Esophagus squamous epithelium (tissue), 5 donors: Measurements from ENCODE around the gene PICK1. TPM values are rescaled to one million over a fixed set of nuclear protein-coding genes. Genes with fewer than 3 reads are reported as not detected.

Source experiments
- DNase-seq: peaks from one replicate; lab custom pipeline; 2025; lab: John Stamatoyannopoulos, UW
- H3K27ac ChIP-seq, 4 donors: fragments of 200-600 bp; sonication (generic); one replicate each; pipeline ENCODE4 v1.5.1; 2016 to 2019; ENCODE audit warnings: mild to moderate bottlenecking in 1 of 4
- H3K27me3 ChIP-seq, 4 donors: fragments of 200-600 bp; sonication (generic); 1 replicate in 3 of 4; 2 replicates in 1 of 4; pipeline versions ENCODE4 v1.5.1 to v1.6.0; 2017 to 2021; ENCODE audit warnings: antibody characterized with exemption in 1 of 4
- H3K36me3 ChIP-seq, 3 donors: fragments of 200-600 bp; sonication (generic); one replicate each; pipeline ENCODE4 v1.5.1; 2016 to 2019
- H3K4me1 ChIP-seq, 3 donors: fragments of 200-600 bp; sonication (generic); one replicate each; pipeline ENCODE4 v1.5.1; 2017 to 2019
- H3K4me3 ChIP-seq, 4 donors: fragments of 200-600 bp; sonication (generic); 1 replicate in 3 of 4; 2 replicates in 1 of 4; pipeline ENCODE4 v1.5.1; 2016 to 2019; ENCODE audit warnings: mild to moderate bottlenecking in 2 of 4, moderate library complexity in 1 of 4
- H3K9me3 ChIP-seq, 3 donors: fragments of 200-600 bp; sonication (generic); one replicate each; pipeline ENCODE4 v1.5.1; 2016 to 2019
- POLR2A ChIP-seq, 4 donors: fragments of 450-650 bp; IDR thresholded peaks; one replicate each; pipeline ENCODE4 v1.6.1; 2017; ENCODE audit warnings: antibody characterized with exemption in 4 of 4, mild to moderate bottlenecking in 4 of 4, moderate library complexity in 3 of 4
- WGBS, 2 donors: methylation state at CpG; one replicate each; pipeline ENCODE4 v1.1.5; 2018; 5-methylcytosine and 5-hydroxymethylcytosine counted together
- intact Hi-C: fragments of 100-400 bp; cut with DNase I; formaldehyde crosslinking; loops from one replicate; pipeline ENCODE4 v1.15.0; 2022
- total RNA-seq, 4 donors: library from RNA; depleted of rRNA; stranded (reverse); fragments of >200 nt; gene quantifications; one replicate each; pipeline ENCODE4 v1.1.0, GENCODE V29; 2016
- TF ChIP-seq, protein P1 (sequence below), 6 experiments: fragments of 450-650 bp in 4 of 6; fragments of 200-600 bp in 2 of 6; sonication (generic) in 2 of 6; IDR thresholded peaks; one replicate each; pipeline ENCODE4 v1.5.1; 2016 to 2019; ENCODE audit warnings: antibody characterized with exemption in 6 of 6, mild to moderate bottlenecking in 4 of 6, moderate library complexity in 4 of 6
- donor health status: DM: yes; HTN: yes; CAD: no.

PICK1 gene
- total RNA-seq, 4 donors from 2014 or later = 26.3 to 53.1 (median 31.2) TPM

DNA sequence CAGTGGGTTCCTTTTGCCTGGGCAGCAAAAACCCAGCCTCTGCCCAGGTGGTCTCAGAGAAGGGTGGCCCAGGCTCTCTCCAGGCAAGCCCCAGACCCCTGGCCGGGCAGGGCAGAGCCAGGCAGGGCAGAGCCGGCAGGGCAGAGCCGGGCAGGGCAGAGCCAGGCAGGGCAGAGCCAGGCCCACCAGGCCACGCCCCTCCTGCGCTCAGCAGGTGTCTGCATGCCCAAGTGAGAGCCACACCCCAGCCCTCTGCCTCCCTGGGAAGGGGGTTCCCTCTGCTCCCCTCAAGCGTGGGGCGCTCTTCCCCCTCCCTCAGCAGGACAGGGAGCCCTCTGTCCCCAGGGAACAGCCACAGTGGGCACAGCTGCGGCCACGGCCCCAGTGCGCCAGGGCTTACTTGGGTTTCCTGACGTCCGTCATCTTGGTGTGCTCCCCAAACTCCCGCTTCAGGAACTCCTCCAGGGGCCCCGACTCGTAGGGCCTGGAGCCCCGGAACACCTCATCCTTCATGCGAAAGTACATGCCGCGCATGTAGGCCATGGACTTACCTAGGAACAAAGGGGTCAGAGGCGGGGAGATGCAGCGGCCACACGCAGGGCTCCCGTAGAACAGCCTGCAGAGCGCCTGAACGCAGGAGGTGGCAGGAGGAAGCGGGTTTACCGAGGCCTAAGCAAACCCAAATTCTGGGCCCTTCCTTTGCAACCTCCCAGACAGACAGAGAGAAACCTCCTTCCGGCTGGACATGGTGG, 63.3 kb downstream of the PICK1 start:
- Histone ChIP-seq H3K4me3 (peak overlapping the region in 1 of 4 donors; percentile 21), H3K27me3 (no peaks in the 10 kb centered on the region), H3K27ac (no peak overlapping the region), H3K36me3 (peaks cover 0 to 11% (median 0%) of the 10 kb centered on the region in 3 donors), H3K4me1 (peaks cover 3 to 37% (median 10%) of the 10 kb centered on the region in 3 donors), H3K9me3 (no peaks in the 10 kb centered on the region)
- DNase-seq = no peak
- WGBS, 2 donors = 40 to 83% methylated on average over 1 to 5 of the region's 28 CpGs
- intact Hi-C loops = no loop called here
- TF ChIP-seq, protein P1, sequence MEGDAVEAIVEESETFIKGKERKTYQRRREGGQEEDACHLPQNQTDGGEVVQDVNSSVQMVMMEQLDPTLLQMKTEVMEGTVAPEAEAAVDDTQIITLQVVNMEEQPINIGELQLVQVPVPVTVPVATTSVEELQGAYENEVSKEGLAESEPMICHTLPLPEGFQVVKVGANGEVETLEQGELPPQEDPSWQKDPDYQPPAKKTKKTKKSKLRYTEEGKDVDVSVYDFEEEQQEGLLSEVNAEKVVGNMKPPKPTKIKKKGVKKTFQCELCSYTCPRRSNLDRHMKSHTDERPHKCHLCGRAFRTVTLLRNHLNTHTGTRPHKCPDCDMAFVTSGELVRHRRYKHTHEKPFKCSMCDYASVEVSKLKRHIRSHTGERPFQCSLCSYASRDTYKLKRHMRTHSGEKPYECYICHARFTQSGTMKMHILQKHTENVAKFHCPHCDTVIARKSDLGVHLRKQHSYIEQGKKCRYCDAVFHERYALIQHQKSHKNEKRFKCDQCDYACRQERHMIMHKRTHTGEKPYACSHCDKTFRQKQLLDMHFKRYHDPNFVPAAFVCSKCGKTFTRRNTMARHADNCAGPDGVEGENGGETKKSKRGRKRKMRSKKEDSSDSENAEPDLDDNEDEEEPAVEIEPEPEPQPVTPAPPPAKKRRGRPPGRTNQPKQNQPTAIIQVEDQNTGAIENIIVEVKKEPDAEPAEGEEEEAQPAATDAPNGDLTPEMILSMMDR (IDR thresholded peaks at IDR 0.05) = peak in 1 of 6 experiments; percentile 3
- TF ChIP-seq POLR2A (IDR thresholded peaks at IDR 0.05) = no peak

GRCh38 chr22:38122616-38123015, 65.4 kb downstream of the PICK1 start:
- H3K4me3 ChIP-seq = no peak overlapping the region
- H3K27me3 ChIP-seq = no peaks in the 10 kb centered on the region
- peaks cover 0 to 23% (median 0%) of the 10 kb centered on the region in 3 donors for H3K36me3 ChIP-seq
- TF ChIP-seq POLR2A (IDR thresholded peaks at IDR 0.05) = no peak
- TF ChIP-seq, protein P1 (IDR thresholded peaks at IDR 0.05) = no peak
- DNase-seq = no peak
- no peaks in the 10 kb centered on the region for H3K9me3 ChIP-seq
- H3K4me1 ChIP-seq = peaks cover 9 to 48% (median 10%) of the 10 kb centered on the region in 3 donors
- intact Hi-C loops = no loop called here
- no peak overlapping the region for H3K27ac ChIP-seq
- WGBS, 2 donors = 75 to 80% methylated on average over 2 to 5 of the region's 6 CpGs

DNA sequence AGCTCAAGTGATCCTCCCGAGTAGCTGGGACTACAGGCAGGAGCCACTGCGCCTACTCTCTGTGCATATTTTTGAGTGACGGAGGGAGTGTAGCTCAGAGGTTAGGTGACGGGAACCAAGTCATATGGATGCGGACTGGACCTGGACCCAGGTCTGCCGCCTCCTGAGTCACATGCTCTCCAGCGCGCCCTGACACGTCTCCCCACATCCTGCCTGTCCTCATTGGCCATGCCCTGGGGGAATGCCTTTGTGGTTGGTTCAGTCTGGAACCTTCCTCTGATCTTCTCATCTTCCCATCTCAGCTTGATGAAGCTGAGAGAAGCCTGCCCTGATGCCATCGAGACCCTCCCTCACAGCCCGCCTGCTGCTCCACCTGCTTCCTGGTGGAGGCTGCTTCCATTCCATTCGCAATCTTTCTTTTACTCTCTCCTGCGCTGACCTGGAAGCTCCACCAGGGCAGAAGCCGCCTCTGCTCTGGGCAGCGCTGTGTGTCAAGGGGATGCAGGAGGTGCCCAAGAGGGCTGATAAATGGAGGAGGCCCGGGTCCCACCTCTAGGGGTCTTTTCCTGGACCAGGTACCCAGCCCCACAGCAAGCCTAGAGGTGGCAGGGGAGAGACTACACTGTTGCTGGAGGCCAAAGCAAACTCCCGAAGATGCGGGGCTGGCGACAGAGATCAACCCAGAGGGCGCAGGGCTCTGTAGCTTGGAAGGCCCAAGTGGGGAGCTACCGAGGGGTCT, 67.2 kb downstream of the PICK1 start:
- Histone ChIP-seq H3K9me3 (no peaks in the 10 kb centered on the region), H3K4me1 (peaks cover 9 to 48% (median 10%) of the 10 kb centered on the region in 3 donors), H3K27ac (no peak overlapping the region), H3K27me3 (no peaks in the 10 kb centered on the region), H3K36me3 (peaks cover 0 to 36% (median 4%) of the 10 kb centered on the region in 3 donors), H3K4me3 (no peak overlapping the region)
- no peak for DNase-seq
- TF ChIP-seq, protein P1 (IDR thresholded peaks at IDR 0.05) = peak in 1 of 6 experiments; percentile 16
- TF ChIP-seq POLR2A (IDR thresholded peaks at IDR 0.05) = no peak
- intact Hi-C loops = no loop called here
- WGBS, 2 donors = 70 to 82% methylated on average over 14 of the region's 21 CpGs

DNA sequence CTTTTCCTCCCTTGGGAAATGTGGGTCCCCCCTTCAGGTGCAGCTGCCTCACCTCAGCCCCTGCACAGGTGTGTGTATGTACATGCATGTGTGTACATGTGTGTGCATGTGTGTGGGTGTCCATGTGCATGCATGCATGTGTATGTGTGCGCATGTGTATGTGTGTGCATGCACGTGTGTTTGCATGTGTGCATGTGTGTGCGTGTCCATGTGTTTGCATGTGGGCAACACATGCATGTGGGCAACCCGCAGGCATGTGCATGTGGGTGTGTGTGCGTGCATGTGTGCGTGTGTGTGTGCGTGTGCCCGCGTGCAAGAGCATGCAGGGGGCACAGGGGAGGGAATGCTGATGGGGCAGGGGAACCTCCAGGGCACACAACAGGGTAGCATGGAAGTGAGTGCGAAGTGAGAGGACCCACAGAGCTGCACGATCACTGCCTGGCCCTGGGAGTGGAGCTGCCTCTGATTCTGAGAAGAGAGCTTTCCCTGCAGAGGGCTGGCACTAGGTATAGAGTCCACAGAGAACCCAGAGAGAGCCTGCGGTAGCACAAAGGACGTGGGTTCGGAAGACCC, 67.9 kb downstream of the PICK1 start:
- no peaks in the 10 kb centered on the region for H3K27me3 ChIP-seq
- TF ChIP-seq, protein P1 (IDR thresholded peaks at IDR 0.05) = no peak
- TF ChIP-seq POLR2A (IDR thresholded peaks at IDR 0.05) = no peak
- no peaks in the 10 kb centered on the region for H3K9me3 ChIP-seq
- H3K36me3 ChIP-seq = peaks cover 0 to 43% (median 4%) of the 10 kb centered on the region in 3 donors
- H3K27ac ChIP-seq = no peak overlapping the region
- H3K4me3 ChIP-seq = no peak overlapping the region
- WGBS, 2 donors = 86 to 90% methylated on average over 9 of the region's 14 CpGs
- intact Hi-C loops = no loop called here
- peaks cover 8 to 43% (median 9%) of the 10 kb centered on the region in 3 donors for H3K4me1 ChIP-seq
- DNase-seq = no peak

Other genes with a start within 250 kb of the PICK1 start
- 10 to 100 TPM; 14.3 to 22.5 (median 20.7) TPM for gene GCAT, start 249.5 kb upstream of the PICK1 start, total RNA-seq
- not detected for gene GALR3, start 234.0 kb upstream of the PICK1 start, total RNA-seq
- 10 to 100 TPM; 24.6 to 38.1 (median 29.5) TPM for gene ANKRD54, start 213.1 kb upstream of the PICK1 start, total RNA-seq
- gene EIF3L, start 208.0 kb upstream of the PICK1 start, total RNA-seq = 100 to 1,000 TPM; 192 to 499 (median 281) TPM
- 100 to 1,000 TPM in 2 of 4 donors, 10 to 100 TPM in 2; 64.7 to 139 (median 88.4) TPM for gene MICALL1, start 151.1 kb upstream of the PICK1 start, total RNA-seq
- under 1 TPM in 2 of 4 donors, not detected in 2; 0.13 to 0.38 TPM for gene C22orf23, start 103.8 kb upstream of the PICK1 start, total RNA-seq
- 10 to 100 TPM; 31.7 to 56.1 (median 46.9) TPM for gene POLR2F, start 103.7 kb upstream of the PICK1 start, total RNA-seq
- 1 to 10 TPM in 2 of 4 donors, under 1 TPM in 1, not detected in 1; 0.44 to 1.7 (median 1.5) TPM for gene SOX10, start 72.8 kb upstream of the PICK1 start, total RNA-seq
- gene SLC16A8, start 26.8 kb downstream of the PICK1 start, total RNA-seq = not detected
- 1 to 10 TPM in 3 of 4 donors, under 1 TPM in 1; 0.26 to 4.8 (median 2.8) TPM for gene BAIAP2L2, start 53.3 kb downstream of the PICK1 start, total RNA-seq
- gene PLA2G6, start 124.4 kb downstream of the PICK1 start, total RNA-seq = 10 to 100 TPM; 12.9 to 24.2 (median 14.2) TPM
- 10 to 100 TPM; 19.4 to 51.6 (median 40.5) TPM for gene MAFF, start 144.6 kb downstream of the PICK1 start, total RNA-seq
- gene TMEM184B, start 215.6 kb downstream of the PICK1 start, total RNA-seq = 10 to 100 TPM; 22.5 to 55.1 (median 28.3) TPM